ENCODE measurements around the gene SLC46A2. TPM values are rescaled to one million over a fixed set of nuclear protein-coding genes. Genes with fewer than 3 reads are reported as not detected.

SLC46A2 gene
- total RNA-seq, 1 donor from 2014 or later: not detected

- Histone ChIP-seq H3K4me1 (no peaks in the 10 kb centered on the region), H3K27me3 (no peaks in the 10 kb centered on the region), H3K27ac (no peak overlapping the region), H3K4me3 (no peak overlapping the region), H3K9me3 (no peaks in the 10 kb centered on the region), H3K36me3 (no peaks in the 10 kb centered on the region)
- no peak for TF ChIP-seq POLR2A (IDR thresholded peaks at IDR 0.05)
- TF ChIP-seq CTCF (IDR thresholded peaks at IDR 0.05): no peak
- no peak for TF ChIP-seq POLR2AphosphoS5 (IDR thresholded peaks at IDR 0.05; ENCODE audit: insufficient read depth in 1 of 2, low read depth in 1 of 2)
- no peak for DNase-seq (ENCODE audit: extremely low spot score in 2 of 2)
- intact Hi-C loops (cut with DNase I): no loop called here
Measured at GRCh38 chr9:112912636-112913035, 22.0 kb upstream of the SLC46A2 start.

- intact Hi-C loops (cut with DNase I): no loop called here
- no peak overlapping the region for H3K4me3 ChIP-seq
- H3K9me3 ChIP-seq: no peaks in the 10 kb centered on the region
- no peaks in the 10 kb centered on the region for H3K4me1 ChIP-seq
- no peaks in the 10 kb centered on the region for H3K36me3 ChIP-seq
- no peak for DNase-seq (ENCODE audit: extremely low spot score in 2 of 2)
- no peaks in the 10 kb centered on the region for H3K27me3 ChIP-seq
- no peak overlapping the region for H3K27ac ChIP-seq
- TF ChIP-seq POLR2AphosphoS5 (IDR thresholded peaks at IDR 0.05; ENCODE audit: insufficient read depth in 1 of 2, low read depth in 1 of 2): no peak
- TF ChIP-seq POLR2A (IDR thresholded peaks at IDR 0.05): no peak
- TF ChIP-seq CTCF (IDR thresholded peaks at IDR 0.05): no peak
Measured at GRCh38 chr9:112911736-112912135, 21.1 kb upstream of the SLC46A2 start.

GRCh38 chr9:112905084-112905483 is 14.4 kb upstream of the SLC46A2 start:
- no peak for DNase-seq (ENCODE audit: extremely low spot score in 2 of 2)
- no peaks in the 10 kb centered on the region for H3K4me1 ChIP-seq
- no peaks in the 10 kb centered on the region for H3K36me3 ChIP-seq
- H3K27ac ChIP-seq: no peak overlapping the region
- intact Hi-C loops (cut with DNase I): no loop called here
- no peaks in the 10 kb centered on the region for H3K9me3 ChIP-seq
- TF ChIP-seq POLR2A (IDR thresholded peaks at IDR 0.05) (no peak), CTCF (IDR thresholded peaks at IDR 0.05) (no peak), POLR2AphosphoS5 (IDR thresholded peaks at IDR 0.05; ENCODE audit: insufficient read depth in 1 of 2, low read depth in 1 of 2) (no peak)
- H3K4me3 ChIP-seq: no peak overlapping the region
- no peaks in the 10 kb centered on the region for H3K27me3 ChIP-seq

GRCh38 chr9:112900901-112901300 is 10.2 kb upstream of the SLC46A2 start:
- TF ChIP-seq CTCF (IDR thresholded peaks at IDR 0.05) (no peak), POLR2AphosphoS5 (IDR thresholded peaks at IDR 0.05; ENCODE audit: insufficient read depth in 1 of 2, low read depth in 1 of 2) (no peak), POLR2A (IDR thresholded peaks at IDR 0.05) (no peak)
- Histone ChIP-seq H3K27ac (no peak overlapping the region), H3K4me1 (no peaks in the 10 kb centered on the region), H3K36me3 (no peaks in the 10 kb centered on the region), H3K4me3 (no peak overlapping the region), H3K27me3 (no peaks in the 10 kb centered on the region), H3K9me3 (no peaks in the 10 kb centered on the region)
- intact Hi-C loops (cut with DNase I): no loop called here
- DNase-seq (ENCODE audit: extremely low spot score in 2 of 2): no peak

GRCh38 chr9:112900488-112900887 is 9.8 kb upstream of the SLC46A2 start:
- Histone ChIP-seq H3K9me3 (no peaks in the 10 kb centered on the region), H3K27ac (no peak overlapping the region), H3K36me3 (no peaks in the 10 kb centered on the region), H3K4me3 (no peak overlapping the region), H3K4me1 (no peaks in the 10 kb centered on the region), H3K27me3 (no peaks in the 10 kb centered on the region)
- intact Hi-C loops (cut with DNase I): no loop called here
- no peak for DNase-seq (ENCODE audit: extremely low spot score in 2 of 2)
- TF ChIP-seq POLR2AphosphoS5 (IDR thresholded peaks at IDR 0.05; ENCODE audit: insufficient read depth in 1 of 2, low read depth in 1 of 2) (no peak), POLR2A (IDR thresholded peaks at IDR 0.05) (no peak)
